ENCODE data around the gene NLGN1. TPM values are rescaled to one million over a fixed set of nuclear protein-coding genes. Genes with fewer than 3 reads are reported as not detected.

The NLGN1 gene
- total and polyA plus RNA-seq, 2 of the 8 experiments (the other 6 are each of a cell fraction or from before 2014, with no cell fraction given) = 7.8 to 14.8 TPM

GRCh38 chr3:174276826-174277225, 879.3 kb downstream of the NLGN1 start:
- POLR2A ChIA-PET (ENCODE audit: partially characterized antibody) = no interaction called here
- no peak for TF ChIP-seq POU5F1 (IDR thresholded peaks at IDR 0.05; ENCODE audit: low read depth, low read length)
- TF ChIP-seq, protein P1, sequence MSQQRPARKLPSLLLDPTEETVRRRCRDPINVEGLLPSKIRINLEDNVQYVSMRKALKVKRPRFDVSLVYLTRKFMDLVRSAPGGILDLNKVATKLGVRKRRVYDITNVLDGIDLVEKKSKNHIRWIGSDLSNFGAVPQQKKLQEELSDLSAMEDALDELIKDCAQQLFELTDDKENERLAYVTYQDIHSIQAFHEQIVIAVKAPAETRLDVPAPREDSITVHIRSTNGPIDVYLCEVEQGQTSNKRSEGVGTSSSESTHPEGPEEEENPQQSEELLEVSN (IDR thresholded peaks at IDR 0.05) = no peak
- TF ChIP-seq NRF1 (IDR thresholded peaks at IDR 0.05; ENCODE audit: low read depth, low read length) = no peak
- no peak for TF ChIP-seq SIN3A (conservative IDR thresholded peaks at IDR 0.05 in 1 of 2, IDR thresholded peaks at IDR 0.05 in 1 of 2; ENCODE audit: low read depth in 1 of 2, low read length in 2 of 2)
- TF ChIP-seq GTF2F1 (IDR thresholded peaks at IDR 0.05; ENCODE audit: borderline replicate concordance, low read depth, low read length) = no peak
- TF ChIP-seq KDM4A (IDR thresholded peaks at IDR 0.05; ENCODE audit: low read depth, low read length, severe bottlenecking) = no peak
- no peak for TF ChIP-seq ZNF274 (IDR thresholded peaks at IDR 0.05; ENCODE audit: borderline replicate concordance, extremely low read depth, low read length)
- no peak for TF ChIP-seq EGR1 (IDR thresholded peaks at IDR 0.05; ENCODE audit: borderline replicate concordance, low read depth, low read length)
- TF ChIP-seq SP1 (IDR thresholded peaks at IDR 0.05; ENCODE audit: low read depth, low read length) = no peak
- TF ChIP-seq JUN (IDR thresholded peaks at IDR 0.05; ENCODE audit: low read depth, low read length) = no peak
- no peak for TF ChIP-seq FOSL1 (IDR thresholded peaks at IDR 0.05; ENCODE audit: insufficient read depth, low read depth, low read length)
- no peak for TF ChIP-seq RBBP5 (IDR thresholded peaks at IDR 0.05; ENCODE audit: borderline replicate concordance, low read depth, low read length)
- TF ChIP-seq PHF8 (conservative IDR thresholded peaks at IDR 0.05; ENCODE audit: low read depth, low read length) = no peak
- no peak for TF ChIP-seq KDM1A (IDR thresholded peaks at IDR 0.05; ENCODE audit: borderline replicate concordance, low read length)

More at GRCh38 chr3:174276826-174277225, 879.3 kb downstream of the NLGN1 start:
- no peaks in the 10 kb centered on the region for H3K23me2 ChIP-seq (ENCODE audit: low read depth, low read length)
- H3K14ac ChIP-seq (ENCODE audit: insufficient read length) = no peak overlapping the region
- no peak overlapping the region for H4K91ac ChIP-seq (replicated peaks; ENCODE audit: insufficient read length, low read length)
- no peak overlapping the region for H3K18ac ChIP-seq (ENCODE audit: extremely low read depth, low read length)
- H3K9me3 ChIP-seq (ENCODE audit: insufficient read depth in 2 of 2, low read depth in 1 of 2, low read length in 1 of 2) = no peaks in the 10 kb centered on the region
- no peak overlapping the region for H2BK12ac ChIP-seq (ENCODE audit: low read depth, low read length)
- no peak overlapping the region for H2BK5ac ChIP-seq (ENCODE audit: low read depth, low read length)
- no peak for FAIRE-seq
- H3K4ac ChIP-seq (replicated peaks; ENCODE audit: insufficient read length, low read depth, low read length) = no peak overlapping the region
- H3K4me3 ChIP-seq (ENCODE audit: extremely low read depth in 1 of 4, insufficient read depth in 2 of 4, low read depth in 3 of 4, low read length in 4 of 4) = no peak overlapping the region
- no peak for DNase-seq (ENCODE audit: low read depth in 1 of 2, low spot score in 2 of 2)
- H4K20me1 ChIP-seq (replicated peaks in 1 of 2; ENCODE audit: control insufficient read depth in 1 of 2, insufficient read depth in 2 of 2, low read length in 2 of 2) = no peaks in the 10 kb centered on the region
- no peak overlapping the region for H3K9ac ChIP-seq (replicated peaks in 1 of 4; ENCODE audit: extremely low read depth in 1 of 4, low read depth in 3 of 4, low read length in 3 of 4)
- no peak overlapping the region for H2AK5ac ChIP-seq (ENCODE audit: low read depth, low read length)
- CTCF ChIA-PET (ENCODE audit: partially characterized antibody) = no interaction called here
- no peak overlapping the region for H2BK20ac ChIP-seq (ENCODE audit: low read length)
- H3K79me2 ChIP-seq (ENCODE audit: control insufficient read depth in 1 of 2, insufficient read depth in 2 of 2, low read length in 2 of 2) = no peaks in the 10 kb centered on the region
- H3K27ac ChIP-seq (ENCODE audit: low read depth, low read length) = no peak overlapping the region
- H3K36me3 ChIP-seq (ENCODE audit: control insufficient read depth in 2 of 4, insufficient read depth in 4 of 4, low read length in 3 of 4) = no peaks in the 10 kb centered on the region; a peak in 1 of 8 replicates
- H3K23ac ChIP-seq (ENCODE audit: insufficient read length) = no peak overlapping the region
- peaks cover 0 to 2% (median 0%) of the 10 kb centered on the region in 4 experiments; a peak in 2 of 7 replicates for H3K4me1 ChIP-seq (replicated peaks in 1 of 4; ENCODE audit: control insufficient read depth in 3 of 4, insufficient read depth in 4 of 4, low read length in 3 of 4)
- no peak overlapping the region for H4K5ac ChIP-seq (ENCODE audit: insufficient read length, low read depth, low read length)
- no peak overlapping the region for H4K8ac ChIP-seq (ENCODE audit: extremely low read depth, insufficient read depth, low read length)
- H2BK15ac ChIP-seq (ENCODE audit: low read length) = no peak overlapping the region; the same call in 1 of the 2 replicates
- H2AFZ ChIP-seq (ENCODE audit: low read length) = no peak overlapping the region
- H3K27me3 ChIP-seq (replicated peaks in 1 of 4; ENCODE audit: control insufficient read depth in 3 of 4, extremely low read depth in 1 of 4, insufficient read depth in 3 of 4, low read length in 3 of 4) = no peaks in the 10 kb centered on the region
- no peak overlapping the region for H3K4me2 ChIP-seq (ENCODE audit: insufficient read depth in 1 of 2, low read depth in 2 of 2, low read length in 2 of 2)
- no peak overlapping the region for H2BK120ac ChIP-seq (replicated peaks; ENCODE audit: low read depth, low read length)
- H3K56ac ChIP-seq (replicated peaks; ENCODE audit: insufficient read length, low read depth, low read length) = no peak overlapping the region
- no peaks in the 10 kb centered on the region for H3K79me1 ChIP-seq (ENCODE audit: low read depth, low read length)
- 89% methylated on average over 3 of the region's 3 CpGs; no CpG with 5 or more reads in 1 of the 2 experiments for WGBS, 2 experiments (ENCODE audit: extremely low coverage in 1 of 2, insufficient coverage in 1 of 2, insufficient read length in 1 of 2, insufficient replicate concordance in 2 of 2, low coverage in 1 of 2, low lambda C conversion rate in 2 of 2, missing lambda C conversion rate in 1 of 2)
